ENCODE results near the gene DPYSL5.

DPYSL5 gene

GRCh38 chr2:26861610-26862224 lies 13.8 kb downstream of the DPYSL5 start:
- Histone ChIP-seq H4K12ac (ENCODE audit: low read depth, low read length) (no peak overlapping the region), H3K23ac (ENCODE audit: low read length) (no peak overlapping the region), H2BK12ac (ENCODE audit: low read length) (no peak overlapping the region), H2AK5ac (ENCODE audit: low read length) (no peak overlapping the region), H2BK120ac (ENCODE audit: insufficient read depth, low read length, poor library complexity) (no peak overlapping the region), H3K4me3 (ENCODE audit: low read depth, low read length) (no peak overlapping the region), H3K27me3 (ENCODE audit: insufficient read depth, low read length) (no peaks in the 10 kb centered on the region), H2AFZ (ENCODE audit: insufficient read depth, low read length, poor library complexity) (no peak overlapping the region), H2BK5ac (ENCODE audit: low read depth, low read length, poor library complexity) (no peak overlapping the region), H3K27ac (ENCODE audit: low read depth, low read length) (no peak overlapping the region), H3K79me2 (ENCODE audit: control insufficient read depth, insufficient read depth, low read length, poor library complexity) (no peaks in the 10 kb centered on the region), H3K36me3 (ENCODE audit: control insufficient read depth in 1 of 2, insufficient read depth in 2 of 2, low read length in 2 of 2) (no peaks in the 10 kb centered on the region), H3K4me2 (ENCODE audit: low read length) (no peak overlapping the region), H3K9ac (ENCODE audit: low read length) (no peak overlapping the region), H3K18ac (ENCODE audit: low read length) (no peak overlapping the region), H3K14ac (ENCODE audit: low read length) (no peak overlapping the region), H3K9me3 (ENCODE audit: insufficient read depth, low read depth, low read length) (no peaks in the 10 kb centered on the region), H4K91ac (ENCODE audit: low read depth, low read length) (no peak overlapping the region), H4K8ac (ENCODE audit: low read depth, low read length) (no peak overlapping the region), H3K79me1 (ENCODE audit: low read length) (no peaks in the 10 kb centered on the region), H3K4me1 (ENCODE audit: control insufficient read depth in 1 of 2, insufficient read depth in 2 of 2, low read length in 2 of 2) (peaks cover 0 to 2% of the 10 kb centered on the region in 2 experiments), H3K4ac (ENCODE audit: low read depth, low read length) (no peak overlapping the region)
- DNase-seq = no peak
- WGBS (ENCODE audit: extremely low coverage, insufficient coverage, insufficient read length) = no CpG with 5 or more reads among the region's 2 CpGs

- H2BK5ac ChIP-seq (ENCODE audit: low read depth, low read length, poor library complexity) = no peak overlapping the region
- H3K79me1 ChIP-seq (ENCODE audit: low read length) = no peaks in the 10 kb centered on the region
- no CpG with 5 or more reads among the region's 2 CpGs for WGBS (ENCODE audit: extremely low coverage, insufficient coverage, insufficient read length)
- H2AFZ ChIP-seq (ENCODE audit: insufficient read depth, low read length, poor library complexity) = no peak overlapping the region
- no peak overlapping the region for H3K18ac ChIP-seq (ENCODE audit: low read length)
- H3K27me3 ChIP-seq (ENCODE audit: insufficient read depth, low read length) = no peaks in the 10 kb centered on the region
- H3K9me3 ChIP-seq (ENCODE audit: insufficient read depth, low read depth, low read length) = no peaks in the 10 kb centered on the region
- no peak overlapping the region for H3K4ac ChIP-seq (ENCODE audit: low read depth, low read length)
- no peak overlapping the region for H2BK12ac ChIP-seq (ENCODE audit: low read length)
- no peak overlapping the region for H3K27ac ChIP-seq (ENCODE audit: low read depth, low read length)
- no peak overlapping the region for H3K14ac ChIP-seq (ENCODE audit: low read length)
- no peak overlapping the region for H2AK5ac ChIP-seq (ENCODE audit: low read length)
- H3K79me2 ChIP-seq (ENCODE audit: control insufficient read depth, insufficient read depth, low read length, poor library complexity) = no peaks in the 10 kb centered on the region
- H2BK120ac ChIP-seq (ENCODE audit: insufficient read depth, low read length, poor library complexity) = no peak overlapping the region
- H3K4me3 ChIP-seq (ENCODE audit: low read depth, low read length) = no peak overlapping the region
- no peak overlapping the region for H3K23ac ChIP-seq (ENCODE audit: low read length)
- no peaks in the 10 kb centered on the region for H3K36me3 ChIP-seq (ENCODE audit: control insufficient read depth in 1 of 2, insufficient read depth in 2 of 2, low read length in 2 of 2)
- H4K8ac ChIP-seq (ENCODE audit: low read depth, low read length) = no peak overlapping the region
- no peak overlapping the region for H4K91ac ChIP-seq (ENCODE audit: low read depth, low read length)
- H3K4me1 ChIP-seq (ENCODE audit: control insufficient read depth in 1 of 2, insufficient read depth in 2 of 2, low read length in 2 of 2) = peaks cover 0 to 2% of the 10 kb centered on the region in 2 experiments
- no peak overlapping the region for H3K4me2 ChIP-seq (ENCODE audit: low read length)
- no peak overlapping the region for H4K12ac ChIP-seq (ENCODE audit: low read depth, low read length)
- DNase-seq = no peak
- H3K9ac ChIP-seq (ENCODE audit: low read length) = no peak overlapping the region
These were observed 16.3 kb downstream of the DPYSL5 start for GRCh38 chr2:26864226-26864625.

- H3K23ac ChIP-seq (ENCODE audit: low read length) = no peak overlapping the region
- no peak overlapping the region for H3K27ac ChIP-seq (ENCODE audit: low read depth, low read length)
- no peak overlapping the region for H2BK5ac ChIP-seq (ENCODE audit: low read depth, low read length, poor library complexity)
- no CpG with 5 or more reads among the region's 7 CpGs for WGBS (ENCODE audit: extremely low coverage, insufficient coverage, insufficient read length)
- H3K79me2 ChIP-seq (ENCODE audit: control insufficient read depth, insufficient read depth, low read length, poor library complexity) = no peaks in the 10 kb centered on the region
- no peaks in the 10 kb centered on the region for H3K9me3 ChIP-seq (ENCODE audit: insufficient read depth, low read depth, low read length)
- H3K9ac ChIP-seq (ENCODE audit: low read length) = no peak overlapping the region
- no peak overlapping the region for H3K4ac ChIP-seq (ENCODE audit: low read depth, low read length)
- H3K14ac ChIP-seq (ENCODE audit: low read length) = no peak overlapping the region
- H3K4me1 ChIP-seq (ENCODE audit: control insufficient read depth in 1 of 2, insufficient read depth in 2 of 2, low read length in 2 of 2) = peaks cover 0 to 2% of the 10 kb centered on the region in 2 experiments
- no peak overlapping the region for H4K8ac ChIP-seq (ENCODE audit: low read depth, low read length)
- H3K79me1 ChIP-seq (ENCODE audit: low read length) = no peaks in the 10 kb centered on the region
- H2AK5ac ChIP-seq (ENCODE audit: low read length) = no peak overlapping the region
- H2AFZ ChIP-seq (ENCODE audit: insufficient read depth, low read length, poor library complexity) = no peak overlapping the region
- H2BK120ac ChIP-seq (ENCODE audit: insufficient read depth, low read length, poor library complexity) = no peak overlapping the region
- no peaks in the 10 kb centered on the region for H3K36me3 ChIP-seq (ENCODE audit: control insufficient read depth in 1 of 2, insufficient read depth in 2 of 2, low read length in 2 of 2)
- DNase-seq = no peak
- H3K4me2 ChIP-seq (ENCODE audit: low read length) = no peak overlapping the region
- H3K18ac ChIP-seq (ENCODE audit: low read length) = no peak overlapping the region
- H2BK12ac ChIP-seq (ENCODE audit: low read length) = no peak overlapping the region
- H3K27me3 ChIP-seq (ENCODE audit: insufficient read depth, low read length) = no peaks in the 10 kb centered on the region
- no peak overlapping the region for H4K91ac ChIP-seq (ENCODE audit: low read depth, low read length)
- no peak overlapping the region for H3K4me3 ChIP-seq (ENCODE audit: low read depth, low read length)
- no peak overlapping the region for H4K12ac ChIP-seq (ENCODE audit: low read depth, low read length)
These were observed 16.7 kb downstream of the DPYSL5 start for GRCh38 chr2:26864646-26865045.

- Histone ChIP-seq H3K4me1 (ENCODE audit: control insufficient read depth in 1 of 2, insufficient read depth in 2 of 2, low read length in 2 of 2) (no peaks in the 10 kb centered on the region), H3K4me2 (ENCODE audit: low read length) (no peak overlapping the region), H3K36me3 (ENCODE audit: control insufficient read depth in 1 of 2, insufficient read depth in 2 of 2, low read length in 2 of 2) (no peaks in the 10 kb centered on the region), H2BK12ac (ENCODE audit: low read length) (no peak overlapping the region), H3K4ac (ENCODE audit: low read depth, low read length) (no peak overlapping the region), H3K27me3 (ENCODE audit: insufficient read depth, low read length) (no peaks in the 10 kb centered on the region), H3K79me2 (ENCODE audit: control insufficient read depth, insufficient read depth, low read length, poor library complexity) (no peaks in the 10 kb centered on the region), H3K4me3 (ENCODE audit: low read depth, low read length) (no peak overlapping the region), H2BK120ac (ENCODE audit: insufficient read depth, low read length, poor library complexity) (no peak overlapping the region), H4K91ac (ENCODE audit: low read depth, low read length) (no peak overlapping the region), H2AFZ (ENCODE audit: insufficient read depth, low read length, poor library complexity) (no peak overlapping the region), H2AK5ac (ENCODE audit: low read length) (no peak overlapping the region), H4K8ac (ENCODE audit: low read depth, low read length) (no peak overlapping the region), H3K79me1 (ENCODE audit: low read length) (no peaks in the 10 kb centered on the region), H3K18ac (ENCODE audit: low read length) (no peak overlapping the region), H4K12ac (ENCODE audit: low read depth, low read length) (no peak overlapping the region), H3K27ac (ENCODE audit: low read depth, low read length) (no peak overlapping the region), H3K9ac (ENCODE audit: low read length) (no peak overlapping the region), H3K9me3 (ENCODE audit: insufficient read depth, low read depth, low read length) (peaks cover 3% of the 10 kb centered on the region), H3K14ac (ENCODE audit: low read length) (no peak overlapping the region), H3K23ac (ENCODE audit: low read length) (no peak overlapping the region), H2BK5ac (ENCODE audit: low read depth, low read length, poor library complexity) (no peak overlapping the region)
- DNase-seq = no peak
- no CpG with 5 or more reads among the region's 4 CpGs for WGBS (ENCODE audit: extremely low coverage, insufficient coverage, insufficient read length)
These were observed 22.7 kb downstream of the DPYSL5 start for GRCh38 chr2:26870585-26871095.

Measured in trophoblast cell (in vitro differentiated cells and primary cell).